ENCODE measurements around the gene TMEM81. TPM values are rescaled to one million over a fixed set of nuclear protein-coding genes. Genes with fewer than 3 reads are reported as not detected.

The TMEM81 gene
- polyA plus RNA-seq, 1 donor (not counting 4 experiments of a cell fraction or from before 2014, with no cell fraction given), result 1.4 TPM

- no peaks in the 10 kb centered on the region for H3K36me3 ChIP-seq (ENCODE audit: control insufficient read depth in 2 of 2, extremely low read depth in 1 of 2, insufficient read depth in 2 of 2, low read length in 2 of 2)
- FAIRE-seq (no peak), DNase-seq (ENCODE audit: low read depth, low spot score) (no peak)
- dilution Hi-C loops (cut with MboI; ENCODE audit: extremely low pct_ligation_motif_present, low sequenced_read_pairs), result no loop called here
- no peak overlapping the region for H3K27ac ChIP-seq (ENCODE audit: control insufficient read depth, insufficient read depth, low read length)
- no peak overlapping the region for H2AFZ ChIP-seq (ENCODE audit: control insufficient read depth, low read length)
- H3K4me2 ChIP-seq (ENCODE audit: control insufficient read depth, extremely low read depth, insufficient read depth, low read depth, low read length), result no peak overlapping the region
- H3K4me3 ChIP-seq (ENCODE audit: control insufficient read depth in 2 of 3, extremely low read depth in 1 of 3, insufficient read depth in 2 of 3, low read depth in 1 of 3, low read length in 3 of 3), result no peak overlapping the region
- no peaks in the 10 kb centered on the region for H3K9me1 ChIP-seq (ENCODE audit: control insufficient read depth, extremely low read depth, insufficient read depth, low read length)
- peaks cover 37% of the 10 kb centered on the region for H3K27me3 ChIP-seq (ENCODE audit: control insufficient read depth, extremely low read depth, insufficient read depth, low read length)
- no peak overlapping the region for H3K9ac ChIP-seq (ENCODE audit: control insufficient read depth, extremely low read depth, insufficient read depth, low read length)
- TF ChIP-seq CTCF (optimal IDR thresholded peaks at IDR 0.05 in 1 of 3, IDR thresholded peaks at IDR 0.05 in 1 of 3, conservative IDR thresholded peaks at IDR 0.05 in 1 of 3; ENCODE audit: extremely low read depth in 1 of 3, insufficient read depth in 2 of 3, low read length in 3 of 3) (no peak), EZH2 (IDR thresholded peaks at IDR 0.05; ENCODE audit: low read length) (no peak)
- no peaks in the 10 kb centered on the region for H3K9me3 ChIP-seq (ENCODE audit: control insufficient read depth, low read depth, low read length)
- H3K79me2 ChIP-seq (ENCODE audit: control insufficient read depth, insufficient read depth, low read length), result no peaks in the 10 kb centered on the region
- H3K4me1 ChIP-seq (ENCODE audit: control insufficient read depth, extremely low read depth, insufficient read depth, low read length), result no peaks in the 10 kb centered on the region
- no peaks in the 10 kb centered on the region for H4K20me1 ChIP-seq (ENCODE audit: control insufficient read depth, extremely low read depth, insufficient read depth, low read length)
Observed at GRCh38 chr1:205038132-205038786, 46.0 kb downstream of the TMEM81 start.

GRCh38 chr1:205037539-205037938, 46.7 kb downstream of the TMEM81 start:
- TF ChIP-seq CTCF (optimal IDR thresholded peaks at IDR 0.05 in 1 of 3, IDR thresholded peaks at IDR 0.05 in 1 of 3, conservative IDR thresholded peaks at IDR 0.05 in 1 of 3; ENCODE audit: extremely low read depth in 1 of 3, insufficient read depth in 2 of 3, low read length in 3 of 3), result no peak
- TF ChIP-seq EZH2 (IDR thresholded peaks at IDR 0.05; ENCODE audit: low read length), result no peak
- no peak for DNase-seq (ENCODE audit: low read depth, low spot score)
- no peaks in the 10 kb centered on the region for H3K9me1 ChIP-seq (ENCODE audit: control insufficient read depth, extremely low read depth, insufficient read depth, low read length)
- H3K9ac ChIP-seq (ENCODE audit: control insufficient read depth, extremely low read depth, insufficient read depth, low read length), result no peak overlapping the region
- no peaks in the 10 kb centered on the region for H3K9me3 ChIP-seq (ENCODE audit: control insufficient read depth, low read depth, low read length)
- H3K4me3 ChIP-seq (ENCODE audit: control insufficient read depth in 2 of 3, extremely low read depth in 1 of 3, insufficient read depth in 2 of 3, low read depth in 1 of 3, low read length in 3 of 3), result no peak overlapping the region
- FAIRE-seq, result no peak
- H4K20me1 ChIP-seq (ENCODE audit: control insufficient read depth, extremely low read depth, insufficient read depth, low read length), result no peaks in the 10 kb centered on the region
- no peak overlapping the region for H3K4me2 ChIP-seq (ENCODE audit: control insufficient read depth, extremely low read depth, insufficient read depth, low read depth, low read length)
- dilution Hi-C loops (cut with MboI; ENCODE audit: extremely low pct_ligation_motif_present, low sequenced_read_pairs), result no loop called here
- no peaks in the 10 kb centered on the region for H3K4me1 ChIP-seq (ENCODE audit: control insufficient read depth, extremely low read depth, insufficient read depth, low read length)
- no peaks in the 10 kb centered on the region for H3K79me2 ChIP-seq (ENCODE audit: control insufficient read depth, insufficient read depth, low read length)
- H3K27ac ChIP-seq (ENCODE audit: control insufficient read depth, insufficient read depth, low read length), result no peak overlapping the region
- no peak overlapping the region for H2AFZ ChIP-seq (ENCODE audit: control insufficient read depth, low read length)
- peaks cover 31% of the 10 kb centered on the region for H3K27me3 ChIP-seq (ENCODE audit: control insufficient read depth, extremely low read depth, insufficient read depth, low read length)
- H3K36me3 ChIP-seq (ENCODE audit: control insufficient read depth in 2 of 2, extremely low read depth in 1 of 2, insufficient read depth in 2 of 2, low read length in 2 of 2), result no peaks in the 10 kb centered on the region

Other genes with a start within 250 kb of the TMEM81 start
- gene NFASC, start 213.6 kb downstream of the TMEM81 start, polyA plus RNA-seq, result 3.4 to 6.9 TPM (median 4.3 TPM) in 3 replicates
- gene CNTN2, start 41.2 kb downstream of the TMEM81 start, polyA plus RNA-seq, result not detected in 3 replicates
- 8.8 to 12.3 TPM (median 11.1 TPM) in 3 replicates for gene RBBP5, start 37.5 kb upstream of the TMEM81 start, polyA plus RNA-seq
- gene DSTYK, start 127.2 kb upstream of the TMEM81 start, polyA plus RNA-seq, result 7.0 to 8.8 TPM (median 7.6 TPM) in 3 replicates
- gene TMCC2, start 143.5 kb upstream of the TMEM81 start, polyA plus RNA-seq, result 0.60 to 1.8 TPM (median 0.83 TPM) in 3 replicates
- gene NUAK2, start 237.3 kb upstream of the TMEM81 start, polyA plus RNA-seq, result 2.8 to 5.9 TPM (median 3.9 TPM) in 3 replicates

Data from keratinocyte (primary cell).